ENCODE data around the gene KDF1. TPM values are rescaled to one million over a fixed set of nuclear protein-coding genes. Genes with fewer than 3 reads are reported as not detected.
A peak's percentile ranks its signal among the peaks of the same experiment; 100 is the strongest.

KDF1 gene
- total and polyA plus RNA-seq, 2 experiments from 2014 or later: 13.6 to 21.1 TPM

GRCh38 chr1:27003745-27004470 is 43.6 kb upstream of the KDF1 start:
- Mint-ChIP-seq H3K27ac (peak overlapping the region; percentile 91), H3K4me3 (peak overlapping the region; percentile 45; the same call in 1 of the 3 replicates), H3K9me3 (no peaks in the 10 kb centered on the region; the same call in 2 of the 3 replicates), H3K36me3 (ENCODE audit: low read depth) (peaks cover 79% of the 10 kb centered on the region), H3K4me1 (peaks cover 73% of the 10 kb centered on the region), H3K27me3 (ENCODE audit: insufficient read depth, low read depth, poor library complexity) (peaks cover 62% of the 10 kb centered on the region)
- no peaks in the 10 kb centered on the region for H3K9me2 ChIP-seq (ENCODE audit: insufficient read depth)
- DNase-seq (ENCODE audit: low spot score) (peak; percentile 50), ATAC-seq (peak; percentile 0; the same call in 2 of the 3 replicates)
- H3F3A ChIP-seq (replicated peaks; ENCODE audit: low read depth): peaks cover 72% of the 10 kb centered on the region
- no peaks in the 10 kb centered on the region for H3K27me3 ChIP-seq (ENCODE audit: insufficient read depth)
- peaks cover 75% of the 10 kb centered on the region for H3K4me1 ChIP-seq (ENCODE audit: insufficient read depth)
- peak overlapping the region; percentile 94 for H3K27ac ChIP-seq (ENCODE audit: low read depth)
- no peaks in the 10 kb centered on the region; the same call in 1 of the 2 replicates for H4K20me1 ChIP-seq (replicated peaks; ENCODE audit: insufficient read depth)
- no peak overlapping the region for H3K4me3 ChIP-seq
- no peak overlapping the region for H2AFZ ChIP-seq
- H3K79me2 ChIP-seq (replicated peaks; ENCODE audit: insufficient read depth): peaks cover 43% of the 10 kb centered on the region
- peak overlapping the region; percentile 64 for H3K4me2 ChIP-seq
- H3K36me3 ChIP-seq (ENCODE audit: insufficient read depth): peaks cover 15% of the 10 kb centered on the region
- TF ChIP-seq, protein P1, sequence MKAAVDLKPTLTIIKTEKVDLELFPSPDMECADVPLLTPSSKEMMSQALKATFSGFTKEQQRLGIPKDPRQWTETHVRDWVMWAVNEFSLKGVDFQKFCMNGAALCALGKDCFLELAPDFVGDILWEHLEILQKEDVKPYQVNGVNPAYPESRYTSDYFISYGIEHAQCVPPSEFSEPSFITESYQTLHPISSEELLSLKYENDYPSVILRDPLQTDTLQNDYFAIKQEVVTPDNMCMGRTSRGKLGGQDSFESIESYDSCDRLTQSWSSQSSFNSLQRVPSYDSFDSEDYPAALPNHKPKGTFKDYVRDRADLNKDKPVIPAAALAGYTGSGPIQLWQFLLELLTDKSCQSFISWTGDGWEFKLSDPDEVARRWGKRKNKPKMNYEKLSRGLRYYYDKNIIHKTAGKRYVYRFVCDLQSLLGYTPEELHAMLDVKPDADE (IDR thresholded peaks at IDR 0.05): no peak
- TF ChIP-seq POLR2AphosphoS5 (IDR thresholded peaks at IDR 0.05; ENCODE audit: low read depth): peak; percentile 54; the same call in 1 of the 2 replicates

- ATAC-seq (no peak), DNase-seq (ENCODE audit: low spot score) (peak; percentile 40)
- Histone ChIP-seq H3K9me2 (ENCODE audit: insufficient read depth) (no peaks in the 10 kb centered on the region), H3K4me2 (peak overlapping the region; percentile 21; the same call in 1 of the 2 replicates), H4K20me1 (replicated peaks; ENCODE audit: insufficient read depth) (no peaks in the 10 kb centered on the region; the same call in 1 of the 2 replicates), H3K4me1 (ENCODE audit: insufficient read depth) (peaks cover 82% of the 10 kb centered on the region), H3K4me3 (no peak overlapping the region), H3F3A (replicated peaks; ENCODE audit: low read depth) (peaks cover 71% of the 10 kb centered on the region), H3K36me3 (ENCODE audit: insufficient read depth) (peaks cover 15% of the 10 kb centered on the region), H3K27ac (ENCODE audit: low read depth) (peak overlapping the region; percentile 100), H2AFZ (no peak overlapping the region), H3K27me3 (ENCODE audit: insufficient read depth) (no peaks in the 10 kb centered on the region), H3K79me2 (replicated peaks; ENCODE audit: insufficient read depth) (peaks cover 57% of the 10 kb centered on the region)
- Mint-ChIP-seq H3K9me3 (peaks cover 3% of the 10 kb centered on the region; the same call in 1 of the 3 replicates), H3K27ac (peak overlapping the region; percentile 97), H3K27me3 (ENCODE audit: insufficient read depth, low read depth, poor library complexity) (peaks cover 71% of the 10 kb centered on the region), H3K4me1 (peaks cover 79% of the 10 kb centered on the region), H3K4me3 (no peak overlapping the region; the same call in 2 of the 3 replicates), H3K36me3 (ENCODE audit: low read depth) (peaks cover 89% of the 10 kb centered on the region)
- TF ChIP-seq, protein P1 (IDR thresholded peaks at IDR 0.05): no peak
- TF ChIP-seq POLR2AphosphoS5 (IDR thresholded peaks at IDR 0.05; ENCODE audit: low read depth): peak; percentile 54
These were observed 41.5 kb upstream of the KDF1 start for GRCh38 chr1:27001570-27002360.
